Measurements from ENCODE around the gene PPP2R2B. TPM values are rescaled to one million over a fixed set of nuclear protein-coding genes. Genes with fewer than 3 reads are reported as not detected.

The PPP2R2B gene
- total and polyA plus RNA-seq, 2 of the 4 experiments (the other 2 are of a cell fraction), result not detected

DNA sequence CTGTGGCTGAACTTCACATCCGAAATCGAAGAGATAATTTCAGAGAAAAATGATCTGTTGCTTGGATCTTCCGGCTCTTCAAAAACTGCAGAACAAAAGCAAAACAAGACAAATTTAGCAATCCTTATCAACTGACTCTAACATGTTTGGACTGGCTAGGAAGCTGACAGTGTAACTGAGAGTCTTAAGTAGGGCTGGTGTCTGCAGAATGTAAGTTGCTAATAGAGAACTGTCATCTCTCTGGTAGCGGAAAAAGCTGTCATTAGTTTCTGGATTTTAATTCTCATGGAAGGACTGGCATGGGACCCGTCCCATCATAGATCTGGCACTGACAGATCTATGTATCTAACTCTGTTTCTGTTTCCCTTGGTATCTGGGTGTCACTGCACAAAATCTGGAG, 278.2 kb downstream of the PPP2R2B start:
- no peak overlapping the region for H2BK20ac ChIP-seq (ENCODE audit: low read depth, low read length)
- no peak overlapping the region for H4K5ac ChIP-seq (ENCODE audit: low read depth, low read length)
- no peak overlapping the region for H3K14ac ChIP-seq (replicated peaks; ENCODE audit: low read depth, low read length)
- H2BK120ac ChIP-seq (ENCODE audit: low read depth, low read length), result no peak overlapping the region
- H2AK9ac ChIP-seq (replicated peaks; ENCODE audit: low read depth, low read length, poor library complexity), result no peak overlapping the region
- BruUV-seq (replicated peaks), result no TSS peak
- no peak overlapping the region for H2AFZ ChIP-seq (replicated peaks; ENCODE audit: low read length, poor library complexity)
- H2BK15ac ChIP-seq (ENCODE audit: low read depth, low read length), result no peak overlapping the region
- WGBS, 2 experiments (ENCODE audit: extremely low coverage in 2 of 2, insufficient read length in 1 of 2), result 67% methylated on average over 1 of the region's 5 CpGs; no CpG with 5 or more reads in 1 of the 2 experiments
- H3K9me1 ChIP-seq (ENCODE audit: insufficient read depth, low read length), result no peaks in the 10 kb centered on the region
- H3K79me1 ChIP-seq (ENCODE audit: low read depth in 1 of 2, low read length in 2 of 2), result no peaks in the 10 kb centered on the region
- H2BK5ac ChIP-seq (ENCODE audit: low read depth, low read length, poor library complexity, severe bottlenecking), result no peak overlapping the region
- H4K8ac ChIP-seq (ENCODE audit: low read depth in 2 of 2, low read length in 2 of 2), result no peak overlapping the region
- no peak overlapping the region for H3K23ac ChIP-seq (ENCODE audit: low read depth, low read length)
- DNase-seq, result no peak
- no peaks in the 10 kb centered on the region for H3K9me3 ChIP-seq (ENCODE audit: control insufficient read depth, insufficient read depth, low read length)
- no peak overlapping the region for H2AK5ac ChIP-seq (ENCODE audit: low read depth, low read length)
- H3K56ac ChIP-seq (ENCODE audit: extremely low read depth, insufficient read depth, low read length), result no peak overlapping the region
- POLR2A ChIA-PET (ENCODE audit: unreplicated experiment), result no interaction called here
- no peak overlapping the region for H3K18ac ChIP-seq (ENCODE audit: low read depth, low read length)
- no peak for ATAC-seq (ENCODE audit: low read depth)
- no peak overlapping the region for H3K27ac ChIP-seq (ENCODE audit: insufficient read depth, low read length)
- no peak overlapping the region for H4K91ac ChIP-seq (ENCODE audit: insufficient read depth, low read depth, low read length)
- intact Hi-C loops (cut with micrococcal nuclease) (loop anchor here (10.0 kb wide), 1 partner anchor 194 kb away; no protein-coding TSS in a partner anchor), dilution Hi-C loops (cut with HindIII; ENCODE audit: low sequenced_read_pairs, unreplicated experiment) (no loop called here), in situ Hi-C loops (cut with MboI; ENCODE audit: low sequenced_read_pairs) (no loop called here)
- H3K4ac ChIP-seq (ENCODE audit: low read depth, low read length), result no peak overlapping the region
- H3K4me2 ChIP-seq (ENCODE audit: low read depth, low read length), result no peak overlapping the region
- no peaks in the 10 kb centered on the region for H3K4me1 ChIP-seq (ENCODE audit: control insufficient read depth, insufficient read depth, low read length)
- TF ChIP-seq RAD21 (IDR thresholded peaks at IDR 0.05; ENCODE audit: low read length) (no peak), POLR2A (IDR thresholded peaks at IDR 0.05; ENCODE audit: low read depth, low read length) (no peak), CHD1 (IDR thresholded peaks at IDR 0.05; ENCODE audit: low read depth, low read length) (no peak), ELK1 (IDR thresholded peaks at IDR 0.05; ENCODE audit: borderline replicate concordance, low read depth, low read length) (no peak), MXI1 (IDR thresholded peaks at IDR 0.05; ENCODE audit: borderline replicate concordance, low read depth, low read length) (no peak), NFE2L2 (IDR thresholded peaks at IDR 0.05; ENCODE audit: low read depth, low read length) (no peak), MAZ (IDR thresholded peaks at IDR 0.05; ENCODE audit: borderline replicate concordance, low read depth, low read length) (no peak), USF2 (IDR thresholded peaks at IDR 0.05; ENCODE audit: low read depth, low read length) (no peak), RCOR1 (IDR thresholded peaks at IDR 0.05; ENCODE audit: insufficient replicate concordance, low read length) (no peak), BHLHE40 (IDR thresholded peaks at IDR 0.05; ENCODE audit: low read depth, low read length) (no peak), CEBPB (IDR thresholded peaks at IDR 0.05; ENCODE audit: low read depth, low read length) (no peak), MAFK (IDR thresholded peaks at IDR 0.05; ENCODE audit: low read depth, low read length) (no peak), RFX5 (IDR thresholded peaks at IDR 0.05; ENCODE audit: low read depth, low read length) (no peak), FOS (IDR thresholded peaks at IDR 0.05; ENCODE audit: low read depth, low read length) (no peak), SMC3 (IDR thresholded peaks at IDR 0.05; ENCODE audit: low read depth, low read length) (no peak)
- TF ChIP-seq, protein P1, sequence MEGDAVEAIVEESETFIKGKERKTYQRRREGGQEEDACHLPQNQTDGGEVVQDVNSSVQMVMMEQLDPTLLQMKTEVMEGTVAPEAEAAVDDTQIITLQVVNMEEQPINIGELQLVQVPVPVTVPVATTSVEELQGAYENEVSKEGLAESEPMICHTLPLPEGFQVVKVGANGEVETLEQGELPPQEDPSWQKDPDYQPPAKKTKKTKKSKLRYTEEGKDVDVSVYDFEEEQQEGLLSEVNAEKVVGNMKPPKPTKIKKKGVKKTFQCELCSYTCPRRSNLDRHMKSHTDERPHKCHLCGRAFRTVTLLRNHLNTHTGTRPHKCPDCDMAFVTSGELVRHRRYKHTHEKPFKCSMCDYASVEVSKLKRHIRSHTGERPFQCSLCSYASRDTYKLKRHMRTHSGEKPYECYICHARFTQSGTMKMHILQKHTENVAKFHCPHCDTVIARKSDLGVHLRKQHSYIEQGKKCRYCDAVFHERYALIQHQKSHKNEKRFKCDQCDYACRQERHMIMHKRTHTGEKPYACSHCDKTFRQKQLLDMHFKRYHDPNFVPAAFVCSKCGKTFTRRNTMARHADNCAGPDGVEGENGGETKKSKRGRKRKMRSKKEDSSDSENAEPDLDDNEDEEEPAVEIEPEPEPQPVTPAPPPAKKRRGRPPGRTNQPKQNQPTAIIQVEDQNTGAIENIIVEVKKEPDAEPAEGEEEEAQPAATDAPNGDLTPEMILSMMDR (conservative IDR thresholded peaks at IDR 0.05; ENCODE audit: low read depth, low read length), result no peak
- CTCF ChIA-PET, result no interaction called here
- H3K27me3 ChIP-seq (ENCODE audit: control insufficient read depth, insufficient read depth, low read length), result no peaks in the 10 kb centered on the region
- H3K9ac ChIP-seq (ENCODE audit: low read depth, low read length), result no peak overlapping the region
- no peaks in the 10 kb centered on the region for H4K20me1 ChIP-seq (ENCODE audit: insufficient read depth, low read length)
- no peak overlapping the region for H3K4me3 ChIP-seq (ENCODE audit: insufficient read depth, low read depth, low read length)
- H3K36me3 ChIP-seq (ENCODE audit: control insufficient read depth, insufficient read depth, low read length), result no peaks in the 10 kb centered on the region
